GM12878 (cell line): ENCODE measurements around the gene ANKRD50. TPM values are rescaled to one million over a fixed set of nuclear protein-coding genes. Genes with fewer than 3 reads are reported as not detected.

ENCODE experiments used
- ATAC-seq: fragments of 200-7000 bp; cut with Tn5 transposase; 3 replicates; pipeline ENCODE4 v1.9.1; 2020; ENCODE audit warnings: mild to moderate bottlenecking, moderate library complexity
- BruUV-seq: library from RNA; stranded (reverse); fragments of 400-500 nt; replicated peaks from 2 replicates; lab custom pipeline; 2021; lab: Mats Ljungman, UMichigan
- CTCF ChIA-PET: fragments of 300-600 bp; sonication (Branson Sonifier 250); formaldehyde crosslinking; extraction: SDS; loops from one replicate; lab custom pipeline; 2021; ENCODE audit warnings: inconsistent platforms; lab: Yijun Ruan, JAX
- POLR2A ChIA-PET: fragments of 350-600 bp; formaldehyde crosslinking; extraction: SDS; loops from one replicate; lab custom pipeline; 2021; ENCODE audit warnings: inconsistent platforms; lab: Charles Lee
- RAD21 ChIA-PET: fragments of 300-600 bp; sonication (Branson Sonifier 250); formaldehyde crosslinking; loops from one replicate; lab custom pipeline; 2023; ENCODE audit warnings: antibody characterized with exemption; ENCODE audit not compliant: unreplicated experiment; lab: Charles Lee
- SMC1A ChIA-PET: fragments of 300-600 bp; sonication (Branson Sonifier 250); formaldehyde crosslinking; loops from one replicate; lab custom pipeline; 2023; ENCODE audit not compliant: unreplicated experiment, uncharacterized antibody; lab: Charles Lee
- DNase-seq: peaks from one replicate; pipeline ENCODE4 v3.0.0-alpha.2; 2011; ENCODE audit warnings: low read depth, low spot score
- FAIRE-seq: peaks from 3 replicates; lab custom pipeline; 2011; peaks lifted over from hg19 to GRCh38; lab: Jason Lieb, UNC
- H2AFZ ChIP-seq: 2 replicates; pipeline ENCODE4 v1.6.0; 2011; ENCODE audit warnings: low read depth, low read length, control low read depth; ENCODE audit not compliant: control insufficient read depth
- H3K27ac ChIP-seq: 2 replicates; pipeline ENCODE4 v1.5.1; 2011; ENCODE audit warnings: control low read depth; ENCODE audit not compliant: control insufficient read depth, insufficient read depth
- H3K27me3 ChIP-seq, 2 experiments: replicated peaks in 1 of 2; 2 replicates each; pipeline versions ENCODE4 v1.6.0 to v1.6.1; 2011; ENCODE audit warnings: low read length in 1 of 2; ENCODE audit not compliant: control insufficient read depth in 2 of 2, insufficient read depth in 2 of 2
- H3K36me3 ChIP-seq, 2 experiments: 2 replicates each; pipeline ENCODE4 v1.5.1; 2011; ENCODE audit warnings: low read length in 1 of 2; ENCODE audit not compliant: control insufficient read depth in 2 of 2, insufficient read depth in 2 of 2
- H3K4me1 ChIP-seq: 2 replicates; pipeline ENCODE4 v1.6.1; 2011; ENCODE audit warnings: mild to moderate bottlenecking, low read length, moderate library complexity, mixed read lengths; ENCODE audit not compliant: control insufficient read depth, insufficient read depth
- H3K4me2 ChIP-seq: 2 replicates; pipeline ENCODE4 v1.6.0; 2011; ENCODE audit warnings: control low read depth; ENCODE audit not compliant: control insufficient read depth, insufficient read depth
- H3K4me3 ChIP-seq: fragments of 200-600 bp; sonication (generic); 2 replicates; pipeline ENCODE4 v1.5.1; 2016
- H3K79me2 ChIP-seq: 2 replicates; pipeline ENCODE4 v1.6.0; 2011; ENCODE audit warnings: low read length; ENCODE audit not compliant: control insufficient read depth, insufficient read depth
- H3K9ac ChIP-seq: 2 replicates; pipeline ENCODE4 v1.8.0; 2011; ENCODE audit warnings: low read length, control low read depth, mixed read lengths; ENCODE audit not compliant: control insufficient read depth, insufficient read depth
- H3K9me3 ChIP-seq: replicated peaks from 3 replicates; pipeline ENCODE4 v1.5.1; 2011; ENCODE audit warnings: mild to moderate bottlenecking, low read length; ENCODE audit not compliant: control insufficient read depth, insufficient read depth
- H4K20me1 ChIP-seq: 2 replicates; pipeline ENCODE4 v1.6.0; 2011; ENCODE audit not compliant: control insufficient read depth, insufficient read depth
- E4F1 ChIP-seq: fragments of 450-650 bp; IDR thresholded peaks from 2 replicates; pipeline ENCODE4 v1.6.1; 2018; ENCODE audit warnings: borderline replicate concordance, mild to moderate bottlenecking; ENCODE audit not compliant: partially characterized antibody
- ETV6 ChIP-seq, 2 experiments: fragments of 450-650 bp in 1 of 2; IDR thresholded peaks in 1 of 2; conservative IDR thresholded peaks in 1 of 2; 2 replicates each; pipeline ENCODE4 v1.6.1; 2014; ENCODE audit warnings: antibody characterized with exemption in 1 of 2, borderline replicate concordance in 1 of 2, low read depth in 1 of 2, mild to moderate bottlenecking in 1 of 2, moderate library complexity in 1 of 2
- MEF2B ChIP-seq: fragments of 450-650 bp; IDR thresholded peaks from 2 replicates; pipeline ENCODE4 v1.6.1; 2018; ENCODE audit warnings: mild to moderate bottlenecking, moderate library complexity; ENCODE audit not compliant: partially characterized antibody, poor library complexity, severe bottlenecking
- SMAD1 ChIP-seq: fragments of 450-650 bp; IDR thresholded peaks from 2 replicates; pipeline ENCODE4 v1.6.1; 2018; ENCODE audit warnings: mild to moderate bottlenecking, low read depth; ENCODE audit not compliant: partially characterized antibody
- WGBS: methylation state at CpG from one replicate; pipeline ENCODE4 v1.1.6; 2016; ENCODE audit warnings: low lambda C conversion rate; ENCODE audit not compliant: insufficient replicate concordance, insufficient coverage; ENCODE audit errors: missing lambda C conversion rate; 5-methylcytosine and 5-hydroxymethylcytosine counted together
- in situ Hi-C: fragments of 300-500 bp; cut with MboI; formaldehyde crosslinking; loops from 9 replicates; pipeline ENCODE4 v1.14.3; 2018; ENCODE audit warnings: mixed read lengths
- intact Hi-C: fragments of 100-400 bp; cut with micrococcal nuclease; formaldehyde crosslinking; loops from one replicate; pipeline ENCODE4 v1.14.2; 2022; ENCODE audit not compliant: unreplicated experiment
- polyA plus RNA-seq, 11 experiments: library from polyadenylated mRNA; depleted of rRNA in 4 of 11; unstranded in 6 of 11; stranded (reverse) in 5 of 11; fragments of >200 nt; fragmentation: Nextera tagmentation in 4 of 11; fragmentation: Illumina TruSeq in 1 of 11; extraction: Ambion mirVana in 4 of 11; extraction: Trizol in 1 of 11; gene quantifications; 1 replicate in 1 of 11; 2 replicates in 10 of 11; pipeline versions ENCODE4 v1.2.1 to v1.2.3, GENCODE V29; 2011 to 2016; ENCODE audit warnings: inconsistent platforms in 2 of 11, missing spikeins in 2 of 11, low read depth in 1 of 11
- total RNA-seq, 4 experiments: library from RNA; depleted of rRNA in 3 of 4; stranded (reverse); fragments of >200 nt in 3 of 4; fragmentation: Illumina TruSeq in 1 of 4; extraction: Trizol in 1 of 4; gene quantifications; 2 replicates each; pipeline versions ENCODE4 v1.2.1 to v1.2.3, GENCODE V29; 2013 to 2021
- TF ChIP-seq, protein P1 (sequence below): fragments of 450-650 bp; IDR thresholded peaks from 2 replicates; pipeline ENCODE4 v1.6.1; 2014; ENCODE audit warnings: mild to moderate bottlenecking

ANKRD50 gene
- total and polyA plus RNA-seq, 10 of the 15 experiments (the other 5 are each of a cell fraction or from before 2014, with no cell fraction given) = under 0.01 to 0.10 (median 0.03) TPM; not detected in 1

DNA sequence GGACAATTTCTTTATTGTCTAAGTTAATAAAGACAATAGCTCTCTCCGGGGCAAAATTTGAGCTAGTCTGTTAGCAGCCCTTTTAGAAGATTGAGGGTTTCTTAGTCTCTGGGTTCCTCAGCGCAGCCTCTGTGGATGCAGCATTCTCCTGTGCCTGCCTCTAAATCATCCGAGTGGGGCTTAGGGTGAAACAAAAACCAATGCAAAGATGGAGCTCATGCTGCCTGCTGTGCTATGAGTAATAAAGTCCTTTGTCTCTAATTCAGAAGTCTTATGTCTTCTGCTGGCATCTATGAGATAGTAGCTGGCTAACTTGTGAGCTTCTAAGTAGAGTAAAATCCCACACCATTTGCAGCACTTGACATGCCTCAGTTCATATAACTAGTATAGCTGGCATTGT, 67.9 kb downstream of the ANKRD50 start:
- SMC1A ChIA-PET = no interaction called here
- POLR2A ChIA-PET = interaction anchor here (0.6 to 0.8 kb wide), 2 partner anchors 14 to 198 kb away, joined by 3 to 5 read pairs; no protein-coding TSS in a partner anchor
- no peak overlapping the region for H3K4me2 ChIP-seq
- no peaks in the 10 kb centered on the region for H3K4me1 ChIP-seq
- CTCF ChIA-PET = no interaction called here
- H3K36me3 ChIP-seq = no peaks in the 10 kb centered on the region
- RAD21 ChIA-PET = no interaction called here
- in situ Hi-C loops = no loop called here
- no peak overlapping the region for H3K27ac ChIP-seq
- BruUV-seq = no TSS peak
- intact Hi-C loops = no loop called here
- 32% methylated on average over 3 of the region's 3 CpGs for WGBS
- FAIRE-seq (no peak), ATAC-seq (no peak)
- H3K9ac ChIP-seq = no peak overlapping the region
- no peaks in the 10 kb centered on the region for H3K79me2 ChIP-seq
- no peak overlapping the region for H2AFZ ChIP-seq
- H3K27me3 ChIP-seq = no peaks in the 10 kb centered on the region
- TF ChIP-seq ETV6 (conservative IDR thresholded peaks at IDR 0.05 in 1 of 2, IDR thresholded peaks at IDR 0.05 in 1 of 2; ENCODE audit: borderline replicate concordance in 1 of 2, low read depth in 1 of 2) (no peak), SMAD1 (no peak), MEF2B (no peak), E4F1 (no peak)
- TF ChIP-seq, protein P1, sequence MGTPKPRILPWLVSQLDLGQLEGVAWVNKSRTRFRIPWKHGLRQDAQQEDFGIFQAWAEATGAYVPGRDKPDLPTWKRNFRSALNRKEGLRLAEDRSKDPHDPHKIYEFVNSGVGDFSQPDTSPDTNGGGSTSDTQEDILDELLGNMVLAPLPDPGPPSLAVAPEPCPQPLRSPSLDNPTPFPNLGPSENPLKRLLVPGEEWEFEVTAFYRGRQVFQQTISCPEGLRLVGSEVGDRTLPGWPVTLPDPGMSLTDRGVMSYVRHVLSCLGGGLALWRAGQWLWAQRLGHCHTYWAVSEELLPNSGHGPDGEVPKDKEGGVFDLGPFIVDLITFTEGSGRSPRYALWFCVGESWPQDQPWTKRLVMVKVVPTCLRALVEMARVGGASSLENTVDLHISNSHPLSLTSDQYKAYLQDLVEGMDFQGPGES = no peak
- TF ChIP-seq, all 136 proteins: peak for 0
- no peak for DNase-seq
- H3K4me3 ChIP-seq = no peak overlapping the region
- no peaks in the 10 kb centered on the region for H4K20me1 ChIP-seq
- H3K9me3 ChIP-seq = no peaks in the 10 kb centered on the region
